Neural progenitor cell (in vitro differentiated cells): ENCODE data around the gene OR51D1.

Experiments used
- CTCF ChIP-seq: fragments of 200-600 bp; sonication (generic); IDR thresholded peaks from 2 replicates; pipeline ENCODE4 v1.5.1; 2017; ENCODE audit warnings: antibody characterized with exemption, mild to moderate bottlenecking
- EZH2 ChIP-seq: fragments of 200-600 bp; sonication (generic); IDR thresholded peaks from 2 replicates; pipeline ENCODE4 v1.6.1; 2017; ENCODE audit warnings: antibody characterized with exemption, mild to moderate bottlenecking, moderate library complexity
- EZH2phosphoT487 ChIP-seq: fragments of 200-600 bp; sonication (generic); IDR thresholded peaks from 2 replicates; pipeline ENCODE4 v1.6.1; 2017; ENCODE audit warnings: antibody characterized with exemption

- no peak for TF ChIP-seq EZH2
- no peak for TF ChIP-seq CTCF
- TF ChIP-seq EZH2phosphoT487: no peak
Measured at GRCh38 chr11:4636136-4636535, 1.1 kb upstream of the OR51D1 start.
